Smooth muscle cell (in vitro differentiated cells): ENCODE measurements around the gene NFYB. TPM values are rescaled to one million over a fixed set of nuclear protein-coding genes. Genes with fewer than 3 reads are reported as not detected.

ENCODE experiments used
- DNase-seq: peaks from one replicate; lab custom pipeline; 2025; ENCODE audit not compliant: unreplicated experiment; lab: John Stamatoyannopoulos, UW
- H2AFZ ChIP-seq: fragments of 200-600 bp; sonication (generic); 2 replicates; pipeline ENCODE4 v1.6.0; 2016; ENCODE audit warnings: antibody characterized with exemption, low read depth, mild to moderate bottlenecking
- H3F3A ChIP-seq: fragments of 200-600 bp; sonication (generic); 2 replicates; pipeline ENCODE4 v1.6.0; 2017; ENCODE audit warnings: antibody characterized with exemption, low read depth
- H3K27ac ChIP-seq: fragments of 200-600 bp; sonication (generic); 2 replicates; pipeline ENCODE4 v1.5.1; 2016; ENCODE audit warnings: low read depth, mild to moderate bottlenecking
- H3K27me3 ChIP-seq: fragments of 200-600 bp; sonication (generic); 2 replicates; pipeline ENCODE4 v1.6.1; 2016; ENCODE audit warnings: low read depth, mild to moderate bottlenecking
- H3K36me3 ChIP-seq: fragments of 200-600 bp; sonication (generic); 2 replicates; pipeline ENCODE4 v1.5.1; 2016; ENCODE audit warnings: low read depth
- H3K4me1 ChIP-seq: fragments of 200-600 bp; sonication (generic); 2 replicates; pipeline ENCODE4 v1.5.1; 2016; ENCODE audit warnings: low read depth
- H3K4me2 ChIP-seq: fragments of 200-600 bp; sonication (generic); 2 replicates; pipeline ENCODE4 v1.6.0; 2016; ENCODE audit warnings: mild to moderate bottlenecking
- H3K4me3 ChIP-seq: fragments of 200-600 bp; sonication (generic); 2 replicates; pipeline ENCODE4 v1.5.1; 2016; ENCODE audit warnings: mild to moderate bottlenecking
- H3K79me2 ChIP-seq: fragments of 200-600 bp; sonication (generic); 2 replicates; pipeline ENCODE4 v1.6.0; 2016; ENCODE audit warnings: low read depth, mild to moderate bottlenecking
- H3K9ac ChIP-seq: fragments of 200-600 bp; sonication (generic); 2 replicates; pipeline ENCODE4 v1.6.0; 2016; ENCODE audit warnings: low read depth
- H3K9me3 ChIP-seq: fragments of 200-600 bp; sonication (generic); replicated peaks from 2 replicates; pipeline ENCODE4 v1.5.1; 2016; ENCODE audit warnings: low read depth
- H4K20me1 ChIP-seq: fragments of 200-600 bp; sonication (generic); 2 replicates; pipeline ENCODE4 v1.6.0; 2016; ENCODE audit warnings: low read depth
- CTCF ChIP-seq: fragments of 200-600 bp; sonication (generic); IDR thresholded peaks from 2 replicates; pipeline ENCODE4 v1.5.1; 2017; ENCODE audit warnings: borderline replicate concordance, mild to moderate bottlenecking, antibody characterized with exemption; ENCODE audit not compliant: insufficient read depth, poor library complexity, severe bottlenecking
- WGBS: methylation state at CpG from one replicate; pipeline ENCODE4 v1.1.7; 2016; ENCODE audit warnings: low lambda C conversion rate; 5-methylcytosine and 5-hydroxymethylcytosine counted together
- polyA plus RNA-seq: library from polyadenylated mRNA; unstranded; fragments of >200 nt; fragmentation: Nextera tagmentation; extraction: Ambion mirVana; gene quantifications from 2 replicates; pipeline ENCODE4 v1.2.1, GENCODE V29; 2016
- total RNA-seq: library from RNA; depleted of rRNA; stranded (reverse); fragments of >200 nt; gene quantifications from 2 replicates; pipeline ENCODE4 v1.2.3, GENCODE V29; 2014

NFYB gene
- total RNA-seq: 16.6 and 22.6 TPM in 2 replicates
- 19.7 and 20.2 TPM in 2 replicates for polyA plus RNA-seq

- H3K4me3 ChIP-seq: peak within 1 kb of the TSS; percentile 73
- peaks cover 18% of the 10 kb centered on the region for H3K4me1 ChIP-seq
- H4K20me1 ChIP-seq: no peaks in the 10 kb centered on the region
- no peaks in the 10 kb centered on the region for H3F3A ChIP-seq
- peak within 1 kb of the TSS; percentile 87 for H2AFZ ChIP-seq
- no peak for TF ChIP-seq CTCF
- no peaks in the 10 kb centered on the region for H3K27me3 ChIP-seq
- H3K9ac ChIP-seq: peak within 1 kb of the TSS; percentile 59
- H3K9me3 ChIP-seq: no peaks in the 10 kb centered on the region
- peak within 1 kb of the TSS; percentile 85 for H3K4me2 ChIP-seq
- no peaks in the 10 kb centered on the region for H3K36me3 ChIP-seq
- peak; percentile 78 for DNase-seq
- H3K27ac ChIP-seq: peak within 1 kb of the TSS; percentile 66
- peaks cover 15% of the 10 kb centered on the region for H3K79me2 ChIP-seq
- WGBS: 1% methylated on average over 81 of the region's 111 CpGs
These were observed at the start of gene NFYB for GRCh38 chr12:104137902-104138796. NFYB (minus strand) TSS chr12:104138210; CDS start chr12:104135453, 2,757 bp downstream.

GRCh38 chr12:104187446-104188155, 49.6 kb upstream of the NFYB start:
- H3K4me1 ChIP-seq: no peaks in the 10 kb centered on the region
- no peak overlapping the region for H3K27ac ChIP-seq
- no peaks in the 10 kb centered on the region for H3K9me3 ChIP-seq
- H3F3A ChIP-seq: no peaks in the 10 kb centered on the region
- H3K9ac ChIP-seq: no peak overlapping the region
- no peaks in the 10 kb centered on the region for H3K36me3 ChIP-seq
- no peaks in the 10 kb centered on the region for H3K27me3 ChIP-seq
- 95% methylated on average over 18 of the region's 18 CpGs for WGBS
- H2AFZ ChIP-seq: no peak overlapping the region
- H3K4me3 ChIP-seq: no peak overlapping the region
- no peak for TF ChIP-seq CTCF
- H4K20me1 ChIP-seq: no peaks in the 10 kb centered on the region
- H3K79me2 ChIP-seq: no peaks in the 10 kb centered on the region
- no peak for DNase-seq
- H3K4me2 ChIP-seq: no peak overlapping the region

GRCh38 chr12:104183443-104183842, 45.4 kb upstream of the NFYB start:
- no peak for DNase-seq
- Histone ChIP-seq H2AFZ (no peak overlapping the region), H3K36me3 (no peaks in the 10 kb centered on the region), H3K9me3 (no peaks in the 10 kb centered on the region), H3K4me1 (no peaks in the 10 kb centered on the region), H3K4me2 (no peak overlapping the region), H3K9ac (no peak overlapping the region), H3K4me3 (no peak overlapping the region), H3K27me3 (no peaks in the 10 kb centered on the region), H3F3A (no peaks in the 10 kb centered on the region), H3K79me2 (no peaks in the 10 kb centered on the region), H4K20me1 (no peaks in the 10 kb centered on the region), H3K27ac (no peak overlapping the region)
- WGBS: 89% methylated on average over 3 of the region's 3 CpGs
- no peak for TF ChIP-seq CTCF
